ENCODE measurements around the gene KIF5C.

Gene KIF5C

GRCh38 chr2:148922062-148922461 lies 47.0 kb downstream of the KIF5C start:
- DNase-seq (ENCODE audit: insufficient read length, low spot score) (no peak), FAIRE-seq (no peak)
- TF ChIP-seq CTCF (IDR thresholded peaks at IDR 0.05; ENCODE audit: insufficient read depth, missing control alignments): no peak

- no peak for FAIRE-seq
- TF ChIP-seq CTCF (IDR thresholded peaks at IDR 0.05; ENCODE audit: insufficient read depth, missing control alignments): no peak
- no peak for DNase-seq (ENCODE audit: insufficient read length, low spot score)
These were observed 47.9 kb downstream of the KIF5C start for GRCh38 chr2:148922776-148923475.

DNA sequence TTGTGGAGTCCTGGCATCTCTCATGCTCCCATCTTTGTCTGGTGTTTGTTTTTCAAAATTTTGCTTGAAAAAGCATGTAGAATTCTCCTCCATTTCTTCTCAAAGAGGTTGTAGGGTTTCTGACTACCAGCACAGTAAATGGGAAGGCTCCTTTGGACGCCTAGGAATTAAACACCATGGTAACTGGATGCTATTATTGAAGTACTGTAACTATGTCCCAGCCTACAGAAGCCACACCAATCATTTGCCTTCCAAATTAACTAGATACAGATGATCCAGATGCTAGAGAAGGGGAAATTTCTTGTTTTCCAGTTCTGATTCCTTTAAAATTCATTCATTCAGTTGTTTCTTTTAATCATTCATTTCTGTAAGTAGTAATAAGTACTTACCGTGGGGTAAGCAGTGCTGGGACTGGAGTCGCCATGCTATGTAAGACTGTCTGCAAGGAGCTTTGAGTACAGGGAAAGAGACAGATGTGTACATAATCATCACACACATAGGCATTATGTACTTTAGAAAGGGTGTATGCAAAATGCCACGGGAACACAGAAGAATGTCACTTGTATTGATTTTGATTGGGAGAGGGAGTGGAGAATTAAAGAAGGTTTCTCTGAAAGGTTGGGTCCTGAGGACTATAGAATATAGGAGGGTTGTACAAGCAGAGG lies 49.6 kb downstream of the KIF5C start:
- no peak for TF ChIP-seq CTCF (IDR thresholded peaks at IDR 0.05; ENCODE audit: insufficient read depth, missing control alignments)
- no peak for FAIRE-seq
- DNase-seq (ENCODE audit: insufficient read length, low spot score): no peak

DNA sequence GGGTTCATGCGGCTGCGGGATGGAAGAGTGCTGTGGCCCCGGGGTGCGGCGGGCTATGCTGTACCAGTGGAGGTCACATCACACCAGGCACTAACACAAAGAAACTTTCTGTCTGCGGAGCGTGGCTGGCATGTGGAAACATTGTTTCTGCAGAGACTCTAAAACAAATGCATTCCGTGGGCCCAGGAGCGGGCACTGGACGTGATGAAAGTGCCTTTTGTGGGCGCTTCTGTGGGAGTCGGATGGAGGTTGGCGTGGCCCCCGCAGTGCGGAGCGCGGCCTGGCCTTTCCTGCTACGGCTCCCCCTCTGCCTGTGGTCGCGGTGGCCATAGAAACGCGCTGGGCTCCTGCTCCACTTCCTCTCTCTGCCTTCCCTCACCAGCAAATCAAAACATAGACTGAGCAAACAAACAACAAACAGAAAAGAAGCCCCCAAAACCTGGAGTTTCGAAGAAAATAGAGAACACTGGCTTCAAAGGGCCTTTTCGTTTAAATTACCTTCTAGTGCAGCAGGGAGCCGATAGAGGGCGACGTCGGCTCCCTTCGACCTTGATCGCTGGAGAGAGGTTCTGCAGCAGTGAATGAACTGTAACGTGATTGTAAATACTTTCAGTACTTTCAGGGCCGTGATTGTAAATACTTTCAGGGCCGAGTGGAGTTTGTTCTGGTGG lies 51.4 kb downstream of the KIF5C start:
- no peak for FAIRE-seq
- TF ChIP-seq CTCF (IDR thresholded peaks at IDR 0.05; ENCODE audit: insufficient read depth, missing control alignments): peak; percentile 93
- DNase-seq (ENCODE audit: insufficient read length, low spot score): no peak

- TF ChIP-seq CTCF (IDR thresholded peaks at IDR 0.05; ENCODE audit: insufficient read depth, missing control alignments): no peak
- no peak for FAIRE-seq
- DNase-seq (ENCODE audit: insufficient read length, low spot score): no peak
These were observed 52.0 kb downstream of the KIF5C start for GRCh38 chr2:148926981-148927401.

DNA sequence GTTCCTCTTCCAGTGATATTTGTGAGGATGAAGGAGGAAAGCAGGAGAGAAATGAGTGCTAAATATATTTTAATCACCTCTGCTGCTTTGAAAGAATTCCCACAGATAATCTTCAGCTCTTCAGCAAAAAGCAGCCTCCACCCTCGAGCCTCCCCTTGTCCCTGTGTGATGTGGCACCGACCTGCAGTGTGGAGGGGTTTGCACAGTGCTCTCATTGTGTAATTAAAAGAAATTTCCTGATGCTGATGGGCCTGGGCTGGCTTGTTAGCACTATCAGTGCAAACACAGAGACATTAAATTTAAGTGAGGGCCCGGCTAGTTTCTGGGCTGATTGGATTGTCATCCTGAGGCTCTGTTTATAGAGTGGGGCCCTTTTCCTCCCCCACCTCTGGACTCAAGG lies 53.4 kb downstream of the KIF5C start:
- FAIRE-seq (no peak), DNase-seq (ENCODE audit: insufficient read length, low spot score) (no peak)
- no peak for TF ChIP-seq CTCF (IDR thresholded peaks at IDR 0.05; ENCODE audit: insufficient read depth, missing control alignments)

All from D721Med (cell line).